Endothelial cell of umbilical vein (primary cell): ENCODE measurements around the gene RMC1. TPM values are rescaled to one million over a fixed set of nuclear protein-coding genes. Genes with fewer than 3 reads are reported as not detected.

Experiments used
- BruUV-seq: library from RNA; stranded (reverse); fragments of 400-500 nt; replicated peaks from 2 replicates; lab custom pipeline; 2021; lab: Mats Ljungman, UMichigan
- CTCF ChIA-PET: fragments of 300-600, 350-600 bp; sonication (Branson Sonifier 250); formaldehyde crosslinking; loops from one replicate; lab custom pipeline; 2021; ENCODE audit warnings: antibody characterized with exemption, inconsistent platforms; lab: Charles Lee
- POLR2A ChIA-PET: fragments of 300-600, 350-600 bp; sonication (Branson Sonifier 250); formaldehyde crosslinking; loops from one replicate; lab custom pipeline; 2021; ENCODE audit warnings: antibody characterized with exemption, inconsistent platforms; lab: Charles Lee
- DNase-seq: peaks from one replicate; pipeline ENCODE4 v3.0.0-alpha.2; 2011; ENCODE audit warnings: low read depth, low spot score
- FAIRE-seq: peaks from 2 replicates; lab custom pipeline; 2011; peaks lifted over from hg19 to GRCh38; lab: Jason Lieb, UNC
- H2AFZ ChIP-seq: 2 replicates; pipeline ENCODE4 v1.6.0; 2012; ENCODE audit warnings: low read depth, low read length, control low read depth, inconsistent platforms
- H3K27ac ChIP-seq: 2 replicates; pipeline ENCODE4 v1.5.1; 2011; ENCODE audit warnings: low read depth, mild to moderate bottlenecking, control low read depth, low read length, moderate library complexity; ENCODE audit not compliant: insufficient read depth
- H3K27me3 ChIP-seq, 2 experiments: 2 replicates each; pipeline versions ENCODE4 v1.6.0 to v1.6.1; 2011; ENCODE audit warnings: low read length in 2 of 2, mixed read lengths in 1 of 2; ENCODE audit not compliant: control insufficient read depth in 2 of 2, insufficient read depth in 2 of 2
- H3K36me3 ChIP-seq, 2 experiments: 2 replicates in 1 of 2; 3 replicates in 1 of 2; pipeline ENCODE4 v1.5.1; 2011; ENCODE audit warnings: low read length in 2 of 2, mild to moderate bottlenecking in 1 of 2, moderate library complexity in 1 of 2; ENCODE audit not compliant: control insufficient read depth in 2 of 2, insufficient read depth in 2 of 2; ENCODE audit errors: extremely low read depth in 1 of 2
- H3K4me1 ChIP-seq: 3 replicates; pipeline ENCODE4 v1.5.1; 2011; ENCODE audit warnings: mild to moderate bottlenecking, low read length; ENCODE audit not compliant: control insufficient read depth, insufficient read depth; ENCODE audit errors: extremely low read depth
- H3K4me2 ChIP-seq: 2 replicates; pipeline ENCODE4 v1.6.1; 2011; ENCODE audit warnings: low read length, control low read depth, mixed read lengths; ENCODE audit not compliant: insufficient read depth
- H3K4me3 ChIP-seq, 3 experiments: fragments of 200-600 bp in 1 of 3; sonication (generic), shearing (Covaris generic) in 1 of 3; replicated peaks in 1 of 3; 2 replicates each; pipeline ENCODE4 v1.5.1; 2011 to 2016; ENCODE audit warnings: control low read depth in 3 of 3, low read length in 3 of 3, mild to moderate bottlenecking in 2 of 3, inconsistent platforms in 1 of 3, low read depth in 1 of 3, moderate library complexity in 1 of 3; ENCODE audit not compliant: insufficient read depth in 1 of 3
- H3K79me2 ChIP-seq: 2 replicates; pipeline ENCODE4 v1.6.0; 2012; ENCODE audit warnings: low read length, inconsistent platforms; ENCODE audit not compliant: control insufficient read depth, insufficient read depth
- H3K9ac ChIP-seq: replicated peaks from 2 replicates; pipeline ENCODE3; 2011; ENCODE audit warnings: low read length, control low read depth; ENCODE audit not compliant: insufficient read depth; ENCODE audit errors: extremely low read depth
- H3K9me1 ChIP-seq: replicated peaks from 3 replicates; pipeline ENCODE4 v1.6.0; 2011; ENCODE audit warnings: mild to moderate bottlenecking, low read length; ENCODE audit not compliant: control insufficient read depth, insufficient read depth; ENCODE audit errors: extremely low read depth
- H3K9me3 ChIP-seq: replicated peaks from 2 replicates; pipeline ENCODE4 v1.5.1; 2012; ENCODE audit warnings: low read length, inconsistent platforms; ENCODE audit not compliant: control insufficient read depth, insufficient read depth
- H4K20me1 ChIP-seq: replicated peaks from 2 replicates; pipeline ENCODE3; 2011; ENCODE audit warnings: mild to moderate bottlenecking, low read length; ENCODE audit not compliant: control insufficient read depth, insufficient read depth; ENCODE audit errors: extremely low read depth
- CTCF ChIP-seq, 2 donors: IDR thresholded peaks; 1 replicate in 1 of 2; 2 replicates in 1 of 2; pipeline ENCODE4 v1.5.1; 2011; ENCODE audit warnings: low read length in 2 of 2, mild to moderate bottlenecking in 2 of 2, moderate library complexity in 2 of 2, control low read depth in 1 of 2, inconsistent platforms in 1 of 2, low read depth in 1 of 2; ENCODE audit not compliant: insufficient read depth in 1 of 2; ENCODE audit errors: extremely low read depth in 1 of 2
- FOS ChIP-seq: IDR thresholded peaks from 2 replicates; pipeline ENCODE4 v1.6.1; 2011; ENCODE audit warnings: mild to moderate bottlenecking, low read length, moderate library complexity, borderline replicate concordance; ENCODE audit not compliant: insufficient read depth
- GATA2 ChIP-seq: IDR thresholded peaks from 2 replicates; pipeline ENCODE4 v1.7.0; 2011; ENCODE audit warnings: low read depth, mild to moderate bottlenecking, moderate library complexity, mixed read lengths, low read length; ENCODE audit not compliant: insufficient read length, insufficient read depth
- JUN ChIP-seq: IDR thresholded peaks from 2 replicates; pipeline ENCODE4 v1.6.1; 2011; ENCODE audit warnings: borderline replicate concordance, low read depth; ENCODE audit not compliant: insufficient read length, insufficient read depth
- MYC ChIP-seq: IDR thresholded peaks from one replicate; pipeline ENCODE4 v1.6.1; 2011; ENCODE audit warnings: mild to moderate bottlenecking, low read depth, low read length
- POLR2AphosphoS5 ChIP-seq: IDR thresholded peaks from 2 replicates; pipeline ENCODE4 v1.6.1; 2012; ENCODE audit warnings: low read depth, mild to moderate bottlenecking, control low read depth, low read length, moderate library complexity; ENCODE audit not compliant: insufficient read depth
- dilution Hi-C: fragments of 300-500 bp; cut with MboI; formaldehyde crosslinking; loops from one replicate; pipeline ENCODE4 v1.15.0; 2019; ENCODE audit warnings: low sequenced_read_pairs; ENCODE audit not compliant: extremely low pct_ligation_motif_present
- intact Hi-C: fragments of 100-400 bp; cut with micrococcal nuclease; formaldehyde crosslinking; loops from one replicate; pipeline ENCODE4 v1.10.0; 2022
- polyA plus RNA-seq, 4 experiments: library from polyadenylated mRNA; depleted of rRNA in 3 of 4; stranded (reverse) in 3 of 4; unstranded in 1 of 4; fragments of >200 nt; gene quantifications; 2 replicates each; pipeline versions ENCODE4 v1.2.1 to v1.2.3, GENCODE V29; 2011 to 2012; ENCODE audit warnings: missing spikeins in 1 of 4
- total RNA-seq: library from RNA; stranded (reverse); gene quantifications from 2 replicates; pipeline ENCODE4 v1.2.3, GENCODE V29; 2021

Gene RMC1
- total and polyA plus RNA-seq, 2 donors (not counting 3 experiments of a cell fraction or from before 2014, with no cell fraction given) = 26.2 to 29.7 TPM

- CTCF ChIA-PET = interaction anchor here (0.7 to 1.0 kb wide), 2 partner anchors 8 to 163 kb away, joined by 3 read pairs; no protein-coding TSS in a partner anchor
- no peaks in the 10 kb centered on the region for H4K20me1 ChIP-seq
- H3K9me3 ChIP-seq = no peaks in the 10 kb centered on the region
- DNase-seq (no peak), FAIRE-seq (no peak)
- BruUV-seq = no TSS peak
- no peak overlapping the region for H2AFZ ChIP-seq
- H3K9me1 ChIP-seq = no peaks in the 10 kb centered on the region
- intact Hi-C loops = no loop called here
- H3K27me3 ChIP-seq = no peaks in the 10 kb centered on the region
- peaks cover 39 to 42% of the 10 kb centered on the region in 2 experiments for H3K36me3 ChIP-seq
- H3K9ac ChIP-seq = no peak overlapping the region
- H3K4me2 ChIP-seq = no peak overlapping the region
- TF ChIP-seq GATA2 = no peak
- TF ChIP-seq MYC = no peak
- TF ChIP-seq JUN = no peak
- no peak for TF ChIP-seq POLR2AphosphoS5
- no peak for TF ChIP-seq CTCF (IDR thresholded peaks at IDR 0.05; ENCODE audit: extremely low read depth in 1 of 2, insufficient read depth in 1 of 2, low read depth in 1 of 2, low read length in 2 of 2)
- TF ChIP-seq FOS = no peak
- dilution Hi-C loops = no loop called here
- H3K4me3 ChIP-seq = no peak overlapping the region
- no peaks in the 10 kb centered on the region for H3K79me2 ChIP-seq
- H3K27ac ChIP-seq = no peak overlapping the region
- POLR2A ChIA-PET = no interaction called here
- H3K4me1 ChIP-seq = no peaks in the 10 kb centered on the region
These were observed 36.7 kb downstream of the RMC1 start for GRCh38 chr18:23539911-23540525.
